Measurements from ENCODE around the gene DCST1. TPM values are rescaled to one million over a fixed set of nuclear protein-coding genes. Genes with fewer than 3 reads are reported as not detected.

Gene DCST1
- total and polyA plus RNA-seq, 2 donors (not counting 1 experiment from before 2014, with no cell fraction given) = 0.22 TPM; not detected in 1

GRCh38 chr1:155092131-155092530 lies 58.5 kb downstream of the DCST1 start:
- DNase-seq (peak; percentile 21), ATAC-seq (ENCODE audit: low read depth) (no peak)
- Mint-ChIP-seq H3K27ac (no peak overlapping the region), H3K27me3 (peaks cover 12% of the 10 kb centered on the region), H3K9me3 (ENCODE audit: insufficient read depth) (no peaks in the 10 kb centered on the region), H3K4me3 (no peak overlapping the region), H3K4me1 (peaks cover 6% of the 10 kb centered on the region)
- no peak overlapping the region for H3K4me3 ChIP-seq (ENCODE audit: control extremely low read depth in 1 of 5, extremely low read depth in 1 of 5, insufficient read depth in 1 of 5, low read depth in 2 of 5, low read length in 4 of 5)
- no peaks in the 10 kb centered on the region for H3K79me2 ChIP-seq (ENCODE audit: control insufficient read depth, insufficient read depth, low read length)
- no peak overlapping the region for H3K9ac ChIP-seq (ENCODE audit: low read length)
- no peaks in the 10 kb centered on the region for H4K20me1 ChIP-seq (ENCODE audit: control insufficient read depth, insufficient read depth, low read length, poor library complexity, severe bottlenecking)
- H3K4me2 ChIP-seq (replicated peaks; ENCODE audit: low read depth, low read length, poor library complexity, severe bottlenecking) = no peak overlapping the region
- intact Hi-C loops (cut with micrococcal nuclease) = loop anchor here (5.0 kb wide), 2 partner anchors 35 to 500 kb away; partner anchors contain the start of gene EFNA1
- H3K4me1 ChIP-seq (ENCODE audit: control insufficient read depth in 2 of 2, insufficient read depth in 2 of 2, low read length in 2 of 2) = peaks cover 9 to 11% of the 10 kb centered on the region in 2 donors
- no peaks in the 10 kb centered on the region for H3K36me3 ChIP-seq (replicated peaks in 1 of 2; ENCODE audit: control extremely low read depth in 1 of 2, control insufficient read depth in 1 of 2, extremely low read depth in 1 of 2, insufficient read depth in 2 of 2, low read length in 1 of 2)
- ChIA-PET CTCF (interaction anchor here (0.6 to 6.8 kb wide), 36 partner anchors 8 to 149 kb away, joined by 3 to 307 read pairs (median 7); partner anchors contain the start of genes DPM3, EFNA4, KRTCAP2 and SLC50A1), POLR2A (interaction anchor here (1.4 to 1.7 kb wide), 2 partner anchors 75 to 81 kb away, joined by 4 to 9 read pairs; partner anchors contain the start of gene KRTCAP2)
- H3K27ac ChIP-seq (ENCODE audit: low read length in 2 of 2) = no peak overlapping the region
- no peak for TF ChIP-seq EZH2 (IDR thresholded peaks at IDR 0.05; ENCODE audit: borderline replicate concordance, insufficient read depth, low read depth, low read length, poor library complexity, severe bottlenecking)
- no peak for TF ChIP-seq CTCF (IDR thresholded peaks at IDR 0.05)
- H2AFZ ChIP-seq (ENCODE audit: insufficient read depth, low read depth, low read length, poor library complexity, severe bottlenecking) = no peak overlapping the region
- WGBS (ENCODE audit: insufficient coverage) = 98% methylated on average over 6 of the region's 6 CpGs
- H3K9me3 ChIP-seq (ENCODE audit: control extremely low read depth in 1 of 3, control insufficient read depth in 2 of 3, insufficient read depth in 1 of 3, low read length in 2 of 3) = no peaks in the 10 kb centered on the region
- peaks cover 0 to 6% (median 1%) of the 10 kb centered on the region in 4 experiments for H3K27me3 ChIP-seq (replicated peaks in 1 of 4; ENCODE audit: control extremely low read depth in 1 of 4, control insufficient read depth in 3 of 4, insufficient read depth in 4 of 4, low read length in 3 of 4)

GRCh38 chr1:155092641-155093040 lies 59.0 kb downstream of the DCST1 start:
- 80% methylated on average over 11 of the region's 12 CpGs for WGBS (ENCODE audit: insufficient coverage)
- peaks cover 0 to 7% (median 3%) of the 10 kb centered on the region in 4 experiments for H3K27me3 ChIP-seq (replicated peaks in 1 of 4; ENCODE audit: control extremely low read depth in 1 of 4, control insufficient read depth in 3 of 4, insufficient read depth in 4 of 4, low read length in 3 of 4)
- H3K36me3 ChIP-seq (replicated peaks in 1 of 2; ENCODE audit: control extremely low read depth in 1 of 2, control insufficient read depth in 1 of 2, extremely low read depth in 1 of 2, insufficient read depth in 2 of 2, low read length in 1 of 2) = no peaks in the 10 kb centered on the region
- no peak overlapping the region for H3K9ac ChIP-seq (ENCODE audit: low read length)
- no peaks in the 10 kb centered on the region for H3K79me2 ChIP-seq (ENCODE audit: control insufficient read depth, insufficient read depth, low read length)
- POLR2A ChIA-PET = interaction anchor here (1.7 kb wide), 1 partner anchor 75 kb away, joined by 9 read pairs; no protein-coding TSS in a partner anchor
- no peak for ATAC-seq (ENCODE audit: low read depth)
- no peak overlapping the region for H3K4me3 ChIP-seq (ENCODE audit: control extremely low read depth in 1 of 5, extremely low read depth in 1 of 5, insufficient read depth in 1 of 5, low read depth in 2 of 5, low read length in 4 of 5)
- H3K9me3 ChIP-seq (ENCODE audit: control extremely low read depth in 1 of 3, control insufficient read depth in 2 of 3, insufficient read depth in 1 of 3, low read length in 2 of 3) = peaks cover 0 to 3% (median 0%) of the 10 kb centered on the region in 3 donors
- DNase-seq = no peak
- Mint-ChIP-seq H3K4me3 (no peak overlapping the region), H3K9me3 (ENCODE audit: insufficient read depth) (no peaks in the 10 kb centered on the region), H3K27me3 (peaks cover 13% of the 10 kb centered on the region), H3K4me1 (peaks cover 6% of the 10 kb centered on the region), H3K27ac (no peak overlapping the region)
- peaks cover 9 to 11% of the 10 kb centered on the region in 2 donors for H3K4me1 ChIP-seq (ENCODE audit: control insufficient read depth in 2 of 2, insufficient read depth in 2 of 2, low read length in 2 of 2)
- intact Hi-C loops (cut with micrococcal nuclease) = loop anchor here (5.0 kb wide), 2 partner anchors 35 to 500 kb away; partner anchors contain the start of gene EFNA1
- TF ChIP-seq EZH2 (IDR thresholded peaks at IDR 0.05; ENCODE audit: borderline replicate concordance, insufficient read depth, low read depth, low read length, poor library complexity, severe bottlenecking) = no peak
- no peak for TF ChIP-seq CTCF (IDR thresholded peaks at IDR 0.05)
- H4K20me1 ChIP-seq (ENCODE audit: control insufficient read depth, insufficient read depth, low read length, poor library complexity, severe bottlenecking) = no peaks in the 10 kb centered on the region
- no peak overlapping the region for H3K4me2 ChIP-seq (replicated peaks; ENCODE audit: low read depth, low read length, poor library complexity, severe bottlenecking)
- CTCF ChIA-PET = interaction anchor here (1.1 to 6.8 kb wide), 8 partner anchors 15 to 134 kb away, joined by 3 to 307 read pairs (median 14); partner anchors contain the start of genes KRTCAP2 and SLC50A1
- H3K27ac ChIP-seq (ENCODE audit: low read length in 2 of 2) = no peak overlapping the region
- no peak overlapping the region for H2AFZ ChIP-seq (ENCODE audit: insufficient read depth, low read depth, low read length, poor library complexity, severe bottlenecking)

Measured in B cell (primary cell).